Measurements from ENCODE around the gene SCO1.

Gene SCO1

GRCh38 chr17:10664571-10664970 lies 32.8 kb downstream of the SCO1 start:
- TF ChIP-seq CTCF (conservative IDR thresholded peaks at IDR 0.05; ENCODE audit: low read depth) = no peak
- POLR2A ChIA-PET (ENCODE audit: low non-redundant PET) = no interaction called here
- no peak for DNase-seq (ENCODE audit: low spot score)
- CTCF ChIA-PET = interaction anchor here (0.9 kb wide), 1 partner anchor 18 kb away, joined by 3 read pairs; no protein-coding TSS in a partner anchor
- no peak overlapping the region for H3K27ac ChIP-seq

GRCh38 chr17:10663231-10663630 lies 34.1 kb downstream of the SCO1 start:
- no peak overlapping the region for H3K27ac ChIP-seq
- no peak for TF ChIP-seq CTCF (conservative IDR thresholded peaks at IDR 0.05; ENCODE audit: low read depth)
- ChIA-PET CTCF (no interaction called here), POLR2A (ENCODE audit: low non-redundant PET) (no interaction called here)
- no peak for DNase-seq (ENCODE audit: low spot score)

- CTCF ChIA-PET = interaction anchor here (0.7 to 1.6 kb wide), 2 partner anchors 15 to 29 kb away, joined by 3 to 6 read pairs; no protein-coding TSS in a partner anchor
- no peak overlapping the region for H3K27ac ChIP-seq
- DNase-seq (ENCODE audit: low spot score) = no peak
- POLR2A ChIA-PET (ENCODE audit: low non-redundant PET) = no interaction called here
- TF ChIP-seq CTCF (conservative IDR thresholded peaks at IDR 0.05; ENCODE audit: low read depth) = no peak
These were observed 35.9 kb downstream of the SCO1 start for GRCh38 chr17:10661437-10661836.

- ChIA-PET CTCF (interaction anchor here (1.3 kb wide), 1 partner anchor 11 kb away, joined by 3 read pairs; no protein-coding TSS in a partner anchor), POLR2A (ENCODE audit: low non-redundant PET) (no interaction called here)
- H3K27ac ChIP-seq = no peak overlapping the region
- DNase-seq (ENCODE audit: low spot score) = no peak
- no peak for TF ChIP-seq CTCF (conservative IDR thresholded peaks at IDR 0.05; ENCODE audit: low read depth)
These were observed 39.5 kb downstream of the SCO1 start for GRCh38 chr17:10657879-10658278.

GRCh38 chr17:10657148-10657547 lies 40.2 kb downstream of the SCO1 start, which contains the start of gene MYH3:
MYH3 (minus strand) TSS chr17:10657309; CDS start chr17:10655064, 2,245 bp downstream.
- TF ChIP-seq CTCF (conservative IDR thresholded peaks at IDR 0.05; ENCODE audit: low read depth) = no peak
- ChIA-PET CTCF (interaction anchor here (1.3 kb wide), 1 partner anchor 11 kb away, joined by 3 read pairs; no protein-coding TSS in a partner anchor), POLR2A (ENCODE audit: low non-redundant PET) (no interaction called here)
- H3K27ac ChIP-seq = no peak within 1 kb of the TSS
- DNase-seq (ENCODE audit: low spot score) = no peak

GRCh38 chr17:10653987-10654386 lies 43.3 kb downstream of the SCO1 start:
- ChIA-PET POLR2A (ENCODE audit: low non-redundant PET) (no interaction called here), CTCF (no interaction called here)
- no peak for TF ChIP-seq CTCF (conservative IDR thresholded peaks at IDR 0.05; ENCODE audit: low read depth)
- no peak overlapping the region for H3K27ac ChIP-seq
- DNase-seq (ENCODE audit: low spot score) = no peak
